GM18505 (cell line): ENCODE measurements around the gene NUDT4.
"Not testable (repeated sequence)": the region's sequence is repeated elsewhere in the genome, so short reads cannot be mapped to it uniquely, and the experiment has no call there.

Source experiments
- ATAC-seq: cut with Tn5 transposase; IDR thresholded peaks from one replicate; pipeline ENCODE4 v1.9.1; 2021; ENCODE audit not compliant: unreplicated experiment
- POLR2A ChIP-seq: IDR thresholded peaks from 4 replicates; pipeline ENCODE4 v1.6.1; 2011; ENCODE audit warnings: borderline replicate concordance; ENCODE audit not compliant: insufficient read depth, insufficient read length; ENCODE audit errors: extremely low read depth

Gene NUDT4

GRCh38 chr12:93378196-93378997 lies 672 bp downstream of the NUDT4 start:
- ATAC-seq = peak; percentile 32
- peak; percentile 70 for TF ChIP-seq POLR2A

DNA sequence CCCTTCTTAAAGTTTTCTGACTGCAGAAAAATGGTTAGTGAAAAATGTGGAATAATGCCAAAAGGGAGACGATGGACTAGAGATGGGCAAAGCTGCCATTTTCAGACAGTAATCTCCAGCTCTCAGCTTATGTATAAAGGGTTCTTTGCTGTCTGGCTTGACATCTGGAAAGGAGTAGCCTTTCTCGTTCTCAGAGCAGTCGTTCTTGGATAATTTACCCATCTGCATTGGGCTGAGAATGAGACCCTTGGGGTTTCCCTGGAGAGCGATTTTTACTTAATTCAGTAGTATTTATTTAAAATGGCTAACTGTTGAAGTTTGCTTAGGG lies 1.2 kb downstream of the NUDT4 start:
- no peak for TF ChIP-seq POLR2A
- ATAC-seq = no peak

DNA sequence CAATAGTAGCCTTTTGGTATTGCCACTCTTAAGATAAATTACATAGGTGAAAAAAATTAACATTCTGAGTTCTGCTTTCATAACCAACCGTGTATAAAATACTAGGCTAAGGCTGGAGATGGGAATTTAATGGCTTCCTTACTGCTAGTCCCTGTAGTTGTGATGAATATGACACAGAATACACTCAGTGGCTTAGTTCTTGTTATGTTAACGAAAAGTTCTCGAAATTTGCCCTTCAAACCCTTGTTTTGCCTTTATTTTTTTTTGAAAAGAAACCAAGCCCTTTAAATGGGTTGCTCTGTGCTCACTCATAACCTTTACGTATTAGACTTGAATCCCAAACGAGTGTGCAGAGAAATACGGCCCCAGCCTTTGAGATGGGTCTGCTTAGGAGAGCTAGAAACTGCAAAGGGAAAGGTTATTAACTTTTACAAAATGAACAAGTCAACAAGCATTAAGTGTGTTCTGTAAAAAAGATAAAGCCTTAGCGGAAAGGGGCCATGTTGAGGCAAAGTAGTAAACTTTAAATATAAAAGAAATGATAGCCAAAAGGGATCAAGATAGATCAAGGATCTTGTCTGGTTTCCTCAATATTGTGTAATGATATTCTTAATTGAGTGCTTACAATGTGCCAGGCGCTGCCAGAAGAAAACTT lies 1.7 kb downstream of the NUDT4 start:
- ATAC-seq = no peak
- TF ChIP-seq POLR2A = no peak

- ATAC-seq = no peak
- TF ChIP-seq POLR2A = no peak
Measured at GRCh38 chr12:93379981-93380361, 2.2 kb downstream of the NUDT4 start.

GRCh38 chr12:93380480-93381121 lies 2.9 kb downstream of the NUDT4 start:
- no peak for ATAC-seq
- no peak for TF ChIP-seq POLR2A

- TF ChIP-seq POLR2A = no peak
- ATAC-seq = no peak
Measured at GRCh38 chr12:93381161-93381975, 3.6 kb downstream of the NUDT4 start.

DNA sequence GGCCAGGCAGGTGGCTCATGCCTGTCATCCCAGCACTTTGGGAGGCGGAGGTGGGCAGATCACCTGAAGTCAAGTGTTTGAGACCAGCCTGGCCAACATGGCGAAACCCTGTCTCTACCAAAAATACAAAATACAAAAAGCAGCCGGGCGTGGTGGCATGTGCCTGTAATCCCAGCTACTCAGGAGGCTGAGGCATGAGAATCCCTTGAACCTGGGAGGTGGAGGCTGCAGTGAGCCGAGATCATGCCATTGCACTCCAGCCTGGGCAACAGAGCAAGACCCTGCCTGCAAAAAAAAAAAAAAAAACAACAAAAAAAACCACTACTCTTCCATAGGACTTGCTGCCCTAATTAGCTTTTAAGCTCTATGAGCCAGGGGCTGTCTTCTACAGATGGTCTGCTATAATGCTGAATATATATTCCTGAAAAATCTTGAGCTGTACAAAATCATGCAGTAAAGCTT lies 4.3 kb downstream of the NUDT4 start:
- ATAC-seq = not testable (repeated sequence)

GRCh38 chr12:93387780-93388179 lies 10.1 kb downstream of the NUDT4 start:
- no peak for ATAC-seq
- TF ChIP-seq POLR2A = no peak

DNA sequence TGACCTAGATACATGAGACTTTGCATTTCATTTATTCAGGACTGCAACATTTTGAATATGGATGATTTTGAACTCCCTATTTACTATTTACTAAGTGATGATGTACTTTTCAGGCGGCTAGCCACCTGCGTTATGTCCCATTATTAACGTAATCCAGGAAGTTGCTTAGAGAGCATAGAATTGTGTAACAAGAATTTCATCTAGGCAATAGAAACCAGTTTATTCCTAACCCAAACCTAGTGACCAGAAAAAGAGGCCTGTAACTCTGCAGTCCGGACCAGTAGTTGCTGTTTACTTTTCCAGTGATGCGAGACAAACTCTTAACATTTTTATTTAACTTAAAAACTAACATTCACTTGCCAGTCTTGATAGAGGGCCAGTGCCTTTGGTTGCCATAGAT lies 12.3 kb downstream of the NUDT4 start:
- ATAC-seq = no peak
- no peak for TF ChIP-seq POLR2A

- no peak for ATAC-seq
- no peak for TF ChIP-seq POLR2A
Measured at GRCh38 chr12:93390549-93391297, 13.0 kb downstream of the NUDT4 start.

GRCh38 chr12:93393425-93393824 lies 15.7 kb downstream of the NUDT4 start:
- no peak for ATAC-seq
- TF ChIP-seq POLR2A = no peak

GRCh38 chr12:93397412-93397811 lies 19.7 kb downstream of the NUDT4 start:
- TF ChIP-seq POLR2A = no peak
- no peak for ATAC-seq

DNA sequence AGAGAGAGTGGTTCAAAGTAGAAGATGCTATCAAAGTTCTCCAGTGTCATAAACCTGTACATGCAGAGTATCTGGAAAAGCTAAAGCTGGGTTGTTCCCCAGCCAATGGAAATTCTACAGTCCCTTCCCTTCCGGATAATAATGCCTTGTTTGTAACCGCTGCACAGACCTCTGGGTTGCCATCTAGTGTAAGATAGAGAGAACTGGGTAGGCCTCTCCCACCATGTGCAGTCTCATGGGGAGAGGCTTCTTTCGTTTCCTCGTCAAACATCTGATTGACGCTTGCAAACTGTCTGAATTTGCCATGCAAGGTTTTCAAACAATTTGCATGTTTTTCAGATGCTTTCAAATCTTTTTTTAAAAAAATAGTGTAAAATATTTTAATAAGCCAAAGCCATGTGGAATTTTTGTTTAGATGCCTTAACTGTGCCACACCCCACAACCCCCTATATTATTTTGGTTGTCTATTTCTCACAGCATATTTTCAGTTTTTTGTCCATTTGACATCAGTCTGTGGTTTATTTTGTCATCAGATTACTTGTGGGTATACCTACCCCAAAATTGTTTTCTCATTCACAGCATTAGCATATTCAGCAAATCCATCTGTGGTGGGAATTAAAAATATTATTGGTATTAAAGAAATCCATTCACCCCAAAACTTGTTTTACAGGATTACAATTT lies 21.6 kb downstream of the NUDT4 start:
- peak; percentile 86 for ATAC-seq
